GM12878 (cell line): ENCODE results near the gene STOML2. TPM values are rescaled to one million over a fixed set of nuclear protein-coding genes. Genes with fewer than 3 reads are reported as not detected.
A peak's percentile ranks its signal among the peaks of the same experiment; 100 is the strongest.

Experiments
- ATAC-seq: fragments of 200-7000 bp; cut with Tn5 transposase; 3 replicates; pipeline ENCODE4 v1.9.1; 2020; ENCODE audit warnings: mild to moderate bottlenecking, moderate library complexity
- BruUV-seq: library from RNA; stranded (reverse); fragments of 400-500 nt; replicated peaks from 2 replicates; lab custom pipeline; 2021; lab: Mats Ljungman, UMichigan
- CTCF ChIA-PET: fragments of 300-600 bp; sonication (Branson Sonifier 250); formaldehyde crosslinking; extraction: SDS; loops from one replicate; lab custom pipeline; 2021; ENCODE audit warnings: inconsistent platforms; lab: Yijun Ruan, JAX
- POLR2A ChIA-PET: fragments of 350-600 bp; formaldehyde crosslinking; extraction: SDS; loops from one replicate; lab custom pipeline; 2021; ENCODE audit warnings: inconsistent platforms; lab: Charles Lee
- RAD21 ChIA-PET: fragments of 300-600 bp; sonication (Branson Sonifier 250); formaldehyde crosslinking; loops from one replicate; lab custom pipeline; 2023; ENCODE audit warnings: antibody characterized with exemption; ENCODE audit not compliant: unreplicated experiment; lab: Charles Lee
- SMC1A ChIA-PET: fragments of 300-600 bp; sonication (Branson Sonifier 250); formaldehyde crosslinking; loops from one replicate; lab custom pipeline; 2023; ENCODE audit not compliant: unreplicated experiment, uncharacterized antibody; lab: Charles Lee
- DNase-seq: peaks from one replicate; pipeline ENCODE4 v3.0.0-alpha.2; 2011; ENCODE audit warnings: low read depth, low spot score
- FAIRE-seq: peaks from 3 replicates; lab custom pipeline; 2011; peaks lifted over from hg19 to GRCh38; lab: Jason Lieb, UNC
- H2AFZ ChIP-seq: 2 replicates; pipeline ENCODE4 v1.6.0; 2011; ENCODE audit warnings: low read depth, low read length, control low read depth; ENCODE audit not compliant: control insufficient read depth
- H3K27ac ChIP-seq: 2 replicates; pipeline ENCODE4 v1.5.1; 2011; ENCODE audit warnings: control low read depth; ENCODE audit not compliant: control insufficient read depth, insufficient read depth
- H3K27me3 ChIP-seq, 2 experiments: replicated peaks in 1 of 2; 2 replicates each; pipeline versions ENCODE4 v1.6.0 to v1.6.1; 2011; ENCODE audit warnings: low read length in 1 of 2; ENCODE audit not compliant: control insufficient read depth in 2 of 2, insufficient read depth in 2 of 2
- H3K36me3 ChIP-seq, 2 experiments: 2 replicates each; pipeline ENCODE4 v1.5.1; 2011; ENCODE audit warnings: low read length in 1 of 2; ENCODE audit not compliant: control insufficient read depth in 2 of 2, insufficient read depth in 2 of 2
- H3K4me1 ChIP-seq: 2 replicates; pipeline ENCODE4 v1.6.1; 2011; ENCODE audit warnings: mild to moderate bottlenecking, low read length, moderate library complexity, mixed read lengths; ENCODE audit not compliant: control insufficient read depth, insufficient read depth
- H3K4me2 ChIP-seq: 2 replicates; pipeline ENCODE4 v1.6.0; 2011; ENCODE audit warnings: control low read depth; ENCODE audit not compliant: control insufficient read depth, insufficient read depth
- H3K4me3 ChIP-seq: fragments of 200-600 bp; sonication (generic); 2 replicates; pipeline ENCODE4 v1.5.1; 2016
- H3K79me2 ChIP-seq: 2 replicates; pipeline ENCODE4 v1.6.0; 2011; ENCODE audit warnings: low read length; ENCODE audit not compliant: control insufficient read depth, insufficient read depth
- H3K9ac ChIP-seq: 2 replicates; pipeline ENCODE4 v1.8.0; 2011; ENCODE audit warnings: low read length, control low read depth, mixed read lengths; ENCODE audit not compliant: control insufficient read depth, insufficient read depth
- H3K9me3 ChIP-seq: replicated peaks from 3 replicates; pipeline ENCODE4 v1.5.1; 2011; ENCODE audit warnings: mild to moderate bottlenecking, low read length; ENCODE audit not compliant: control insufficient read depth, insufficient read depth
- H4K20me1 ChIP-seq: 2 replicates; pipeline ENCODE4 v1.6.0; 2011; ENCODE audit not compliant: control insufficient read depth, insufficient read depth
- ATF2 ChIP-seq: IDR thresholded peaks from 2 replicates; pipeline ENCODE4 v1.6.1; 2012; ENCODE audit warnings: low read length, inconsistent platforms
- E2F8 ChIP-seq: fragments of 450-650 bp; IDR thresholded peaks from 2 replicates; pipeline ENCODE4 v1.6.1; 2018; ENCODE audit warnings: mild to moderate bottlenecking, low read depth, moderate library complexity; ENCODE audit not compliant: partially characterized antibody
- HCFC1 ChIP-seq: fragments of 150-350 bp; IDR thresholded peaks from 2 replicates; pipeline ENCODE4 v1.6.1; 2014; ENCODE audit warnings: low read length
- HDAC6 ChIP-seq: fragments of 200-600 bp; sonication (generic); IDR thresholded peaks from one replicate; pipeline ENCODE4 v1.8.0; 2017; ENCODE audit warnings: antibody characterized with exemption; ENCODE audit not compliant: unreplicated experiment
- MYB ChIP-seq: fragments of 150-350 bp; IDR thresholded peaks from 2 replicates; pipeline ENCODE4 v1.6.1; 2014; ENCODE audit warnings: mild to moderate bottlenecking, low read depth, low read length, borderline replicate concordance
- NFIC ChIP-seq: IDR thresholded peaks from 2 replicates; pipeline ENCODE4 v1.6.1; 2012; ENCODE audit warnings: low read depth, mild to moderate bottlenecking, inconsistent platforms, low read length, moderate library complexity
- NR2F1 ChIP-seq: fragments of 450-650 bp; conservative IDR thresholded peaks from 2 replicates; pipeline ENCODE4 v1.6.1; 2017; ENCODE audit warnings: mild to moderate bottlenecking
- POLR2A ChIP-seq: IDR thresholded peaks from 2 replicates; pipeline ENCODE4 v1.6.1; 2011; ENCODE audit warnings: low read depth, mild to moderate bottlenecking, low read length
- POLR2AphosphoS5 ChIP-seq: IDR thresholded peaks from 2 replicates; pipeline ENCODE4 v1.6.1; 2011; ENCODE audit warnings: mild to moderate bottlenecking, low read length, inconsistent platforms
- POU2F2 ChIP-seq: IDR thresholded peaks from 3 replicates; pipeline ENCODE4 v1.6.1; 2011; ENCODE audit warnings: low read depth, mild to moderate bottlenecking, low read length, borderline replicate concordance
- RUNX3 ChIP-seq: IDR thresholded peaks from 2 replicates; pipeline ENCODE4 v1.6.1; 2012; ENCODE audit warnings: low read length, inconsistent platforms
- SMC3 ChIP-seq: IDR thresholded peaks from 2 replicates; pipeline ENCODE4 v1.6.1; 2011; ENCODE audit warnings: low read length, improper control_type of control experiment, borderline replicate concordance
- ZNF274 ChIP-seq: IDR thresholded peaks from one replicate; pipeline ENCODE4 v1.8.0; 2011; ENCODE audit not compliant: insufficient read length, insufficient read depth
- ZNF384 ChIP-seq: IDR thresholded peaks from 2 replicates; pipeline ENCODE4 v1.6.1; 2012; ENCODE audit warnings: low read depth, mild to moderate bottlenecking, low read length, improper control_type of control experiment, borderline replicate concordance
- WGBS: methylation state at CpG from one replicate; pipeline ENCODE4 v1.1.6; 2016; ENCODE audit warnings: low lambda C conversion rate; ENCODE audit not compliant: insufficient replicate concordance, insufficient coverage; ENCODE audit errors: missing lambda C conversion rate; 5-methylcytosine and 5-hydroxymethylcytosine counted together
- in situ Hi-C: fragments of 300-500 bp; cut with MboI; formaldehyde crosslinking; loops from 9 replicates; pipeline ENCODE4 v1.14.3; 2018; ENCODE audit warnings: mixed read lengths
- intact Hi-C: fragments of 100-400 bp; cut with micrococcal nuclease; formaldehyde crosslinking; loops from one replicate; pipeline ENCODE4 v1.14.2; 2022; ENCODE audit not compliant: unreplicated experiment
- polyA plus RNA-seq, 11 experiments: library from polyadenylated mRNA; depleted of rRNA in 4 of 11; unstranded in 6 of 11; stranded (reverse) in 5 of 11; fragments of >200 nt; fragmentation: Nextera tagmentation in 4 of 11; fragmentation: Illumina TruSeq in 1 of 11; extraction: Ambion mirVana in 4 of 11; extraction: Trizol in 1 of 11; gene quantifications; 1 replicate in 1 of 11; 2 replicates in 10 of 11; pipeline versions ENCODE4 v1.2.1 to v1.2.3, GENCODE V29; 2011 to 2016; ENCODE audit warnings: inconsistent platforms in 2 of 11, missing spikeins in 2 of 11, low read depth in 1 of 11
- total RNA-seq, 4 experiments: library from RNA; depleted of rRNA in 3 of 4; stranded (reverse); fragments of >200 nt in 3 of 4; fragmentation: Illumina TruSeq in 1 of 4; extraction: Trizol in 1 of 4; gene quantifications; 2 replicates each; pipeline versions ENCODE4 v1.2.1 to v1.2.3, GENCODE V29; 2013 to 2021

The STOML2 gene
- total and polyA plus RNA-seq, 10 of the 15 experiments (the other 5 are each of a cell fraction or from before 2014, with no cell fraction given), result 112 to 284 (median 207) TPM

GRCh38 chr9:35057271-35057620 is 45.7 kb downstream of the STOML2 start:
- H3K4me1 ChIP-seq, result no peaks in the 10 kb centered on the region
- peaks cover 35 to 52% of the 10 kb centered on the region in 2 experiments for H3K36me3 ChIP-seq
- no peak overlapping the region for H3K27ac ChIP-seq
- in situ Hi-C loops (no loop called here), intact Hi-C loops (no loop called here)
- H3K4me2 ChIP-seq, result no peak overlapping the region
- FAIRE-seq (no peak), DNase-seq (no peak), ATAC-seq (no peak)
- WGBS, result 93% methylated on average over 8 of the region's 8 CpGs
- no peak overlapping the region for H3K9ac ChIP-seq
- H3K9me3 ChIP-seq, result no peaks in the 10 kb centered on the region
- POLR2A ChIA-PET, result no interaction called here
- no peaks in the 10 kb centered on the region for H3K27me3 ChIP-seq
- CTCF ChIA-PET, result no interaction called here
- H3K4me3 ChIP-seq, result no peak overlapping the region
- H4K20me1 ChIP-seq, result peaks cover 3% of the 10 kb centered on the region; the same call in 1 of the 2 replicates
- RAD21 ChIA-PET, result interaction anchor here (1.3 kb wide), 1 partner anchor 158 kb away, joined by 4 read pairs; no protein-coding TSS in a partner anchor
- TF ChIP-seq POLR2A, result peak; percentile 43; the same call in 1 of the 2 replicates
- TF ChIP-seq POLR2AphosphoS5, result 0 out of 2 replicates have a peak, but pooled peaks have one; percentile 18
- no peak for TF ChIP-seq SMC3
- no peak overlapping the region for H2AFZ ChIP-seq
- BruUV-seq, result no TSS peak
- SMC1A ChIA-PET, result no interaction called here
- H3K79me2 ChIP-seq, result no peaks in the 10 kb centered on the region; the same call in 1 of the 2 replicates

- POLR2A ChIA-PET, result no interaction called here
- SMC1A ChIA-PET, result no interaction called here
- Histone ChIP-seq H3K9me3 (no peaks in the 10 kb centered on the region), H3K79me2 (no peaks in the 10 kb centered on the region; the same call in 1 of the 2 replicates), H2AFZ (no peak overlapping the region), H3K9ac (no peak overlapping the region), H3K4me1 (no peaks in the 10 kb centered on the region), H3K27me3 (no peaks in the 10 kb centered on the region), H3K36me3 (peaks cover 30 to 50% of the 10 kb centered on the region in 2 experiments), H3K4me3 (no peak overlapping the region), H3K27ac (no peak overlapping the region), H3K4me2 (no peak overlapping the region), H4K20me1 (peaks cover 3% of the 10 kb centered on the region; the same call in 1 of the 2 replicates)
- BruUV-seq, result no TSS peak
- DNase-seq (no peak), FAIRE-seq (no peak), ATAC-seq (peak; percentile 11; the same call in 2 of the 3 replicates)
- intact Hi-C loops (no loop called here), in situ Hi-C loops (no loop called here)
- 92% methylated on average over 9 of the region's 9 CpGs for WGBS
- CTCF ChIA-PET, result no interaction called here
- RAD21 ChIA-PET, result interaction anchor here (1.3 kb wide), 1 partner anchor 157 kb away, joined by 4 read pairs; no protein-coding TSS in a partner anchor
- TF ChIP-seq POU2F2 (peak; percentile 20; the same call in 1 of the 3 replicates), E2F8 (no peak), ATF2 (no peak), NR2F1 (no peak), RUNX3 (no peak), ZNF384 (no peak), POLR2AphosphoS5 (peak; percentile 55), NFIC (no peak), HCFC1 (no peak), ZNF274 (no peak), MYB (no peak), HDAC6 (no peak)
These were observed 46.2 kb downstream of the STOML2 start for GRCh38 chr9:35056571-35057270.
